Spleen (tissue), 11 donors: ENCODE results near the gene ALDH9A1. TPM values are rescaled to one million over a fixed set of nuclear protein-coding genes. Genes with fewer than 3 reads are reported as not detected.

Experiments
- DNase-seq: peaks from one replicate; pipeline ENCODE4 v3.0.0-alpha.2; 2020
- H3K27ac ChIP-seq, 8 donors: fragments of 200-600 bp; sonication (generic) in 7 of 8; 1 replicate in 4 of 8; 2 replicates in 4 of 8; pipeline versions ENCODE4 v1.5.0 to v1.8.0; 2016 to 2021; ENCODE audit warnings: inconsistent platforms in 4 of 8, mild to moderate bottlenecking in 4 of 8, moderate library complexity in 1 of 8
- H3K27me3 ChIP-seq, 7 donors: fragments of 200-600 bp; sonication (generic) in 6 of 7; replicated peaks in 1 of 7; 1 replicate in 4 of 7; 2 replicates in 3 of 7; pipeline versions ENCODE4 v1.5.0 to v1.8.0; 2016 to 2021; ENCODE audit warnings: inconsistent platforms in 3 of 7, mild to moderate bottlenecking in 1 of 7
- H3K36me3 ChIP-seq, 6 donors: fragments of 200-600 bp; sonication (generic) in 5 of 6; 1 replicate in 4 of 6; 2 replicates in 2 of 6; pipeline versions ENCODE4 v1.5.0 to v1.8.0; 2016 to 2021; ENCODE audit warnings: inconsistent platforms in 2 of 6
- H3K4me1 ChIP-seq, 6 donors: fragments of 200-600 bp; sonication (generic) in 5 of 6; 1 replicate in 3 of 6; 2 replicates in 3 of 6; pipeline versions ENCODE4 v1.5.0 to v1.8.0; 2016 to 2021; ENCODE audit warnings: inconsistent platforms in 3 of 6
- H3K4me3 ChIP-seq, 8 donors: fragments of 200-600 bp; sonication (generic) in 7 of 8; 1 replicate in 4 of 8; 2 replicates in 4 of 8; pipeline versions ENCODE4 v1.5.0 to v1.8.0; 2016 to 2021; ENCODE audit warnings: inconsistent platforms in 4 of 8, mild to moderate bottlenecking in 4 of 8, moderate library complexity in 2 of 8
- H3K9me3 ChIP-seq, 8 donors: fragments of 200-600 bp; sonication (generic) in 7 of 8; 1 replicate in 4 of 8; 2 replicates in 4 of 8; pipeline versions ENCODE4 v1.5.0 to v1.8.0; 2016 to 2021; ENCODE audit warnings: inconsistent platforms in 4 of 8
- CTCF ChIP-seq, 11 experiments: fragments of 200-600 bp in 7 of 11; fragments of 450-650 bp in 4 of 11; sonication (generic) in 4 of 11; IDR thresholded peaks in 8 of 11; conservative IDR thresholded peaks in 3 of 11; 1 replicate in 7 of 11; 2 replicates in 4 of 11; pipeline versions ENCODE4 v1.4.0 to v1.8.0; 2016 to 2021; ENCODE audit warnings: antibody characterized with exemption in 11 of 11, inconsistent platforms in 4 of 11, mild to moderate bottlenecking in 1 of 11
- POLR2A ChIP-seq, 3 donors: fragments of 450-650 bp; IDR thresholded peaks; one replicate each; pipeline ENCODE4 v1.5.1; 2017; ENCODE audit warnings: antibody characterized with exemption in 3 of 3, mild to moderate bottlenecking in 1 of 3
- POLR2AphosphoS5 ChIP-seq, 3 donors: sonication (generic); formaldehyde crosslinking; IDR thresholded peaks; one replicate each; pipeline ENCODE4 v1.5.1; 2017; ENCODE audit warnings: antibody characterized with exemption in 3 of 3
- WGBS, 5 donors: extraction: QIAGEN DNeasy Blood & Tissue Kit in 3 of 5; methylation state at CpG; one replicate each; pipeline versions ENCODE4 v1.1.5 to v1.1.7; 2013 to 2018; 5-methylcytosine and 5-hydroxymethylcytosine counted together
- intact Hi-C: fragments of 100-400 bp; cut with DNase I; formaldehyde crosslinking; loops from one replicate; pipeline ENCODE4 v1.15.0; 2023; ENCODE audit warnings: low total_unique reads
- polyA plus RNA-seq, 3 donors: library from polyadenylated mRNA; stranded (reverse); fragments of 200-250 nt; gene quantifications; one replicate each; pipeline ENCODE4 v1.2.1, GENCODE V29; 2013
- total RNA-seq, 7 donors: library from RNA; depleted of rRNA in 3 of 7; stranded (reverse); fragments of >200 nt in 3 of 7; fragmentation: NEBNext Ultra II Directional in 4 of 7; extraction: Animal tissue kit (Norgen Biotek cat#: 25700) in 4 of 7; gene quantifications; one replicate each; pipeline versions ENCODE4 v1.1.0 to v1.2.1, GENCODE V29; 2016 to 2021
- donor health status: healthy with polysubstance abuse.
- donor health status: DM: no; HTN: no; CAD: no; lungs with moderate emphysema.
- donor health status: DM: no; HTN: no; CAD: no.
- donor health status: Bipolar disorder and iron deficiency.
- donor health status: healthy.
- donor health status: DM: no; HTN: no; CAD: no.
- donor health status: DM: yes; HTN: yes; CAD: no.

ALDH9A1 gene
- total and polyA plus RNA-seq, 10 donors, result 33.0 to 103 (median 58.8) TPM

- Histone ChIP-seq H3K9me3 (no peaks in the 10 kb centered on the region), H3K4me3 (no peak overlapping the region), H3K4me1 (peaks cover 12 to 32% (median 19%) of the 10 kb centered on the region in 6 donors), H3K27ac (peak overlapping the region in 2 of 8 donors; percentile 12 to 14), H3K27me3 (no peaks in the 10 kb centered on the region), H3K36me3 (peaks cover 0 to 90% (median 45%) of the 10 kb centered on the region in 6 donors)
- DNase-seq, result no peak
- WGBS, 5 donors, result 62 to 83% (median 78%) methylated on average over 1 of the region's 1 CpG
- intact Hi-C loops, result no loop called here
- TF ChIP-seq CTCF (IDR thresholded peaks at IDR 0.05 in 8 of 11, conservative IDR thresholded peaks at IDR 0.05 in 3 of 11), result no peak
- no peak for TF ChIP-seq POLR2AphosphoS5 (IDR thresholded peaks at IDR 0.05)
- TF ChIP-seq POLR2A (IDR thresholded peaks at IDR 0.05), result no peak
These were observed 40.4 kb upstream of the ALDH9A1 start for GRCh38 chr1:165738794-165739193.

GRCh38 chr1:165737196-165737595 lies 38.8 kb upstream of the ALDH9A1 start:
- DNase-seq, result no peak
- TF ChIP-seq POLR2A (IDR thresholded peaks at IDR 0.05) (no peak), CTCF (IDR thresholded peaks at IDR 0.05 in 8 of 11, conservative IDR thresholded peaks at IDR 0.05 in 3 of 11) (no peak), POLR2AphosphoS5 (IDR thresholded peaks at IDR 0.05) (no peak)
- intact Hi-C loops, result no loop called here
- no peak overlapping the region for H3K4me3 ChIP-seq
- no peaks in the 10 kb centered on the region for H3K9me3 ChIP-seq
- peaks cover 0 to 88% (median 35%) of the 10 kb centered on the region in 6 donors for H3K36me3 ChIP-seq
- H3K27ac ChIP-seq, result peak overlapping the region in 1 of 8 donors; percentile 14
- H3K4me1 ChIP-seq, result peaks cover 12 to 32% (median 19%) of the 10 kb centered on the region in 6 donors
- H3K27me3 ChIP-seq, result no peaks in the 10 kb centered on the region

- no peaks in the 10 kb centered on the region for H3K27me3 ChIP-seq
- DNase-seq, result no peak
- H3K27ac ChIP-seq, result no peak overlapping the region
- H3K4me3 ChIP-seq, result no peak overlapping the region
- 81 to 88% (median 84%) methylated on average over 3 of the region's 3 CpGs for WGBS, 5 donors
- peaks cover 0 to 87% (median 16%) of the 10 kb centered on the region in 6 donors for H3K36me3 ChIP-seq
- intact Hi-C loops, result no loop called here
- no peak for TF ChIP-seq POLR2A (IDR thresholded peaks at IDR 0.05)
- no peak for TF ChIP-seq POLR2AphosphoS5 (IDR thresholded peaks at IDR 0.05)
- no peak for TF ChIP-seq CTCF (IDR thresholded peaks at IDR 0.05 in 8 of 11, conservative IDR thresholded peaks at IDR 0.05 in 3 of 11)
- H3K4me1 ChIP-seq, result peaks cover 12 to 32% (median 19%) of the 10 kb centered on the region in 6 donors
- H3K9me3 ChIP-seq, result no peaks in the 10 kb centered on the region
These were observed 36.5 kb upstream of the ALDH9A1 start for GRCh38 chr1:165734906-165735305.

- Histone ChIP-seq H3K4me3 (no peak overlapping the region), H3K27ac (no peak overlapping the region), H3K4me1 (no peaks in the 10 kb centered on the region), H3K9me3 (no peaks in the 10 kb centered on the region), H3K27me3 (no peaks in the 10 kb centered on the region), H3K36me3 (peaks cover 2 to 66% (median 27%) of the 10 kb centered on the region in 6 donors)
- WGBS, 5 donors, result 90 to 98% (median 94%) methylated on average over 2 of the region's 2 CpGs
- no peak for TF ChIP-seq CTCF (IDR thresholded peaks at IDR 0.05 in 8 of 11, conservative IDR thresholded peaks at IDR 0.05 in 3 of 11)
- no peak for TF ChIP-seq POLR2AphosphoS5 (IDR thresholded peaks at IDR 0.05)
- TF ChIP-seq POLR2A (IDR thresholded peaks at IDR 0.05), result no peak
- intact Hi-C loops, result no loop called here
- no peak for DNase-seq
These were observed 28.5 kb upstream of the ALDH9A1 start for GRCh38 chr1:165726841-165727240.
